ENCODE data around the gene MEI4. TPM values are rescaled to one million over a fixed set of nuclear protein-coding genes. Genes with fewer than 3 reads are reported as not detected.

MEI4 gene
- total and polyA plus RNA-seq, 2 of the 13 experiments (the other 11 are each of a cell fraction or from before 2014, with no cell fraction given): not detected

- TF ChIP-seq ZNF609 (CRISPR knock-in tag; IDR thresholded peaks at IDR 0.05; ENCODE audit: borderline replicate concordance): peak; percentile 95
- no peak for TF ChIP-seq PAX8 (CRISPR knock-in tag; IDR thresholded peaks at IDR 0.05; ENCODE audit: borderline replicate concordance)
- peak; percentile 78 for TF ChIP-seq TFE3 (CRISPR knock-in tag; IDR thresholded peaks at IDR 0.05)
- peak; percentile 66; the same call in 1 of the 2 replicates for TF ChIP-seq TOE1 (CRISPR knock-in tag; IDR thresholded peaks at IDR 0.05)
- TF ChIP-seq ERF (CRISPR knock-in tag; IDR thresholded peaks at IDR 0.05): peak; percentile 95
- 0 out of 2 replicates have a peak, but pooled peaks have one; percentile 23 for TF ChIP-seq ZFX (CRISPR knock-in tag; IDR thresholded peaks at IDR 0.05; ENCODE audit: low read depth)
- no peak for TF ChIP-seq ZNF160 (CRISPR knock-in tag; IDR thresholded peaks at IDR 0.05)
- peak; percentile 76 for TF ChIP-seq SKI (IDR thresholded peaks at IDR 0.05; ENCODE audit: partially characterized antibody)
- TF ChIP-seq FOXK2 (IDR thresholded peaks at IDR 0.05): peak; percentile 62; the same call in 1 of the 2 replicates
- peak; percentile 62 for TF ChIP-seq MLX (CRISPR knock-in tag; IDR thresholded peaks at IDR 0.05)
- TF ChIP-seq BRF2 (CRISPR knock-in tag; IDR thresholded peaks at IDR 0.05): peak; percentile 58; the same call in 1 of the 2 replicates
- no peak for TF ChIP-seq TFDP2 (CRISPR knock-in tag; IDR thresholded peaks at IDR 0.05)
- peak; percentile 48; the same call in 1 of the 2 replicates for TF ChIP-seq TCF7L2 (IDR thresholded peaks at IDR 0.05; ENCODE audit: low read depth, low read length)
- peak; percentile 90 for TF ChIP-seq DPF2 (CRISPR knock-in tag; IDR thresholded peaks at IDR 0.05; ENCODE audit: borderline replicate concordance, low read depth)
- 0 out of 2 replicates have a peak, but pooled peaks have one; percentile 61 for TF ChIP-seq SMAD3 (CRISPR knock-in tag; IDR thresholded peaks at IDR 0.05)
- no peak for TF ChIP-seq ZNF564 (CRISPR knock-in tag; IDR thresholded peaks at IDR 0.05)
- no peak for TF ChIP-seq CREB1 (IDR thresholded peaks at IDR 0.05)
- TF ChIP-seq CREB1 (CRISPR knock-in tag; IDR thresholded peaks at IDR 0.05): peak; percentile 70
- no peak for TF ChIP-seq THAP7 (CRISPR knock-in tag; IDR thresholded peaks at IDR 0.05)
- TF ChIP-seq BORCS8-MEF2B (CRISPR knock-in tag; IDR thresholded peaks at IDR 0.05): no peak
- peak; percentile 73 for TF ChIP-seq THAP11 (CRISPR knock-in tag; IDR thresholded peaks at IDR 0.05)
- TF ChIP-seq KDM4B (CRISPR knock-in tag; IDR thresholded peaks at IDR 0.05): 0 out of 2 replicates have a peak, but pooled peaks have one; percentile 53
These were observed 181.8 kb downstream of the MEI4 start (continued) for GRCh38 chr6:77834591-77834996.

Data from HepG2 (cell line).